ENCODE data around the gene ABCA12. TPM values are rescaled to one million over a fixed set of nuclear protein-coding genes. Genes with fewer than 3 reads are reported as not detected.

The ABCA12 gene, protein sequence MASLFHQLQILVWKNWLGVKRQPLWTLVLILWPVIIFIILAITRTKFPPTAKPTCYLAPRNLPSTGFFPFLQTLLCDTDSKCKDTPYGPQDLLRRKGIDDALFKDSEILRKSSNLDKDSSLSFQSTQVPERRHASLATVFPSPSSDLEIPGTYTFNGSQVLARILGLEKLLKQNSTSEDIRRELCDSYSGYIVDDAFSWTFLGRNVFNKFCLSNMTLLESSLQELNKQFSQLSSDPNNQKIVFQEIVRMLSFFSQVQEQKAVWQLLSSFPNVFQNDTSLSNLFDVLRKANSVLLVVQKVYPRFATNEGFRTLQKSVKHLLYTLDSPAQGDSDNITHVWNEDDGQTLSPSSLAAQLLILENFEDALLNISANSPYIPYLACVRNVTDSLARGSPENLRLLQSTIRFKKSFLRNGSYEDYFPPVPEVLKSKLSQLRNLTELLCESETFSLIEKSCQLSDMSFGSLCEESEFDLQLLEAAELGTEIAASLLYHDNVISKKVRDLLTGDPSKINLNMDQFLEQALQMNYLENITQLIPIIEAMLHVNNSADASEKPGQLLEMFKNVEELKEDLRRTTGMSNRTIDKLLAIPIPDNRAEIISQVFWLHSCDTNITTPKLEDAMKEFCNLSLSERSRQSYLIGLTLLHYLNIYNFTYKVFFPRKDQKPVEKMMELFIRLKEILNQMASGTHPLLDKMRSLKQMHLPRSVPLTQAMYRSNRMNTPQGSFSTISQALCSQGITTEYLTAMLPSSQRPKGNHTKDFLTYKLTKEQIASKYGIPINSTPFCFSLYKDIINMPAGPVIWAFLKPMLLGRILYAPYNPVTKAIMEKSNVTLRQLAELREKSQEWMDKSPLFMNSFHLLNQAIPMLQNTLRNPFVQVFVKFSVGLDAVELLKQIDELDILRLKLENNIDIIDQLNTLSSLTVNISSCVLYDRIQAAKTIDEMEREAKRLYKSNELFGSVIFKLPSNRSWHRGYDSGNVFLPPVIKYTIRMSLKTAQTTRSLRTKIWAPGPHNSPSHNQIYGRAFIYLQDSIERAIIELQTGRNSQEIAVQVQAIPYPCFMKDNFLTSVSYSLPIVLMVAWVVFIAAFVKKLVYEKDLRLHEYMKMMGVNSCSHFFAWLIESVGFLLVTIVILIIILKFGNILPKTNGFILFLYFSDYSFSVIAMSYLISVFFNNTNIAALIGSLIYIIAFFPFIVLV (N-terminal part only)
- not detected for total RNA-seq

DNA sequence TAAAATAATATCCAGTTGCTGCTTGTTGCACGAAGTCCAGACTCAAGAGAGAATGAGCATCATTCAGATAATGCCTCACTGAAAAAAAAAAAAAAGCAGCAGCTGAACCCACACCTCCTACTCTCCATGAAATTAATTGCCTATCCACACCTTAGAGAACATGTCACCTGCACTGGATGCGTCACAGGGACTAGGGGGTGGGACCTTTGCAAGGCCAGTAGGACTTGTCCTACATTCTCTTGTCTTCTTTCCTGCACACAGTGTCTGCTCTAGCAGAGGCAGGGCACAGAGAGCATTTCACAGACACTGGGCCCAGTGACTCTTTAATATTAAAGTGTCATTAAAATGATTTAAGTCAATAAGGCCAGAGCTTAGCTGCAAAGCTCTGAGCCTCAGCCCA is at the start of gene ABCA12:
TSS of gene ABCA12 (minus strand) at position 148 of the 400 bp plus-strand sequence. CDS start 418 bp downstream, outside the sequence.

Other genes with a start within 250 kb of the ABCA12 start
- 100 to 1,000 TPM; 139 to 147 TPM for gene ATIC, start 173.4 kb upstream of the ABCA12 start, total RNA-seq

All from activated naive CD4-positive, alpha-beta T cell treated with anti-CD3 and anti-CD28 coated beads, Interleukin-2, amount 10 ng/mL, durations not matched to agents 5 hours and 36 hours (primary cell).